ENCODE results near the gene MLN.
A peak's percentile ranks its signal among the peaks of the same experiment; 100 is the strongest.

Gene MLN

DNA sequence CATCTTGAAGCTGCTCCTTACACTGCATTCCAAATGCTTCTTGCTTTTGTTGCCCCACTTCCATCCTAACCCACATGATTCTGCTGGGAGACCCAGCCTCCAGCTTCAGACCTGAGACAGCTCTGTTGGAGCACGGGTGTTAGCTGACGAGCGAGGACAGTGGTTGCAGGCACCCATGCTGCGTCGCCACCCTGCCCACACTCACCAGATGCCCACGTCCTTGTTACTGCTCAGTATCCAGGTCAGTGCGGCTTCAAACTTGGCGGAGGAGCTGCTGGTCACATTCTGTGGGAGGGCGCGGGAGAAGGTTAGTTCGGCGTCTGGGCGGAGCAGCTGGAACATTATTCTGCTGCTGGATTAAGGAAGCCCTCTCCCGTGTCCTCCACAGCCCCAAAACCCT is 23.9 kb downstream of the MLN start:
- TF ChIP-seq, protein P1, sequence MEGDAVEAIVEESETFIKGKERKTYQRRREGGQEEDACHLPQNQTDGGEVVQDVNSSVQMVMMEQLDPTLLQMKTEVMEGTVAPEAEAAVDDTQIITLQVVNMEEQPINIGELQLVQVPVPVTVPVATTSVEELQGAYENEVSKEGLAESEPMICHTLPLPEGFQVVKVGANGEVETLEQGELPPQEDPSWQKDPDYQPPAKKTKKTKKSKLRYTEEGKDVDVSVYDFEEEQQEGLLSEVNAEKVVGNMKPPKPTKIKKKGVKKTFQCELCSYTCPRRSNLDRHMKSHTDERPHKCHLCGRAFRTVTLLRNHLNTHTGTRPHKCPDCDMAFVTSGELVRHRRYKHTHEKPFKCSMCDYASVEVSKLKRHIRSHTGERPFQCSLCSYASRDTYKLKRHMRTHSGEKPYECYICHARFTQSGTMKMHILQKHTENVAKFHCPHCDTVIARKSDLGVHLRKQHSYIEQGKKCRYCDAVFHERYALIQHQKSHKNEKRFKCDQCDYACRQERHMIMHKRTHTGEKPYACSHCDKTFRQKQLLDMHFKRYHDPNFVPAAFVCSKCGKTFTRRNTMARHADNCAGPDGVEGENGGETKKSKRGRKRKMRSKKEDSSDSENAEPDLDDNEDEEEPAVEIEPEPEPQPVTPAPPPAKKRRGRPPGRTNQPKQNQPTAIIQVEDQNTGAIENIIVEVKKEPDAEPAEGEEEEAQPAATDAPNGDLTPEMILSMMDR (IDR thresholded peaks at IDR 0.05; ENCODE audit: borderline replicate concordance, extremely low read depth, low read length, poor library complexity, severe bottlenecking), result no peak
- no peak for TF ChIP-seq EZH2 (IDR thresholded peaks at IDR 0.05; ENCODE audit: borderline replicate concordance, low read depth, low read length, severe bottlenecking)
- no peak overlapping the region for H3K4me3 ChIP-seq (ENCODE audit: low read depth in 1 of 2, low read length in 2 of 2)
- no peak for DNase-seq
- peaks cover 52% of the 10 kb centered on the region for H4K20me1 ChIP-seq (ENCODE audit: insufficient read depth, low read length)
- peaks cover 99% of the 10 kb centered on the region for H3K36me3 ChIP-seq (ENCODE audit: insufficient read depth, low read length)
- H3K9ac ChIP-seq (ENCODE audit: low read depth, low read length), result no peak overlapping the region
- no peak for ATAC-seq (ENCODE audit: insufficient read depth, low read depth)
- no peaks in the 10 kb centered on the region for H3K9me3 ChIP-seq (ENCODE audit: insufficient read depth, low read length, severe bottlenecking)
- no peak overlapping the region for H3K4me2 ChIP-seq (ENCODE audit: insufficient read depth, low read length)
- no peaks in the 10 kb centered on the region for H3K27me3 ChIP-seq (ENCODE audit: insufficient read depth, low read length, poor library complexity)
- H3K27ac ChIP-seq (ENCODE audit: low read length), result no peak overlapping the region
- H3K4me1 ChIP-seq (ENCODE audit: insufficient read depth, low read length), result no peaks in the 10 kb centered on the region
- peaks cover 14% of the 10 kb centered on the region for H3K79me2 ChIP-seq (ENCODE audit: insufficient read depth, low read length)
- H2AFZ ChIP-seq (ENCODE audit: low read depth, low read length), result no peak overlapping the region

DNA sequence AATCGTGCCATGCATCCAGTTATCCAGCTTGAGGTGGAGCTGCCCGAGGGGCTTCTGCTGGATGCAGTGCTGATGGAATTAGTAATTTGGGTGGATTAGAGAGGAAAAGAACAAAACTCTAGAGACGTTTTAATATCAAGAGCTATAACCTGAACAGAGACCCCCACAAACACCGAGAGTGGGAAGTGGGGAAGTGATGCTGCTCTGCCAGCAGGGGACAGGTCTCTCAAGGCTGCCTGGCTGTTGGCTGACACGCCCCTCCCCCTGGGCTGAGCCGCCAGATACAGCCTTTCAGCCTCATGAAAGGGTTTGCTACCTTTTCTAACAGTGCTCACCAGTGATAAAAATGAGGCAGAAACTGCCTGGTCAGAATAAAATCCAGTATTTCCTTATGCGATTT is 24.5 kb downstream of the MLN start:
- Histone ChIP-seq H3K36me3 (ENCODE audit: insufficient read depth, low read length) (peaks cover 100% of the 10 kb centered on the region), H3K4me3 (ENCODE audit: low read depth in 1 of 2, low read length in 2 of 2) (no peak overlapping the region), H3K27me3 (ENCODE audit: insufficient read depth, low read length, poor library complexity) (no peaks in the 10 kb centered on the region), H2AFZ (ENCODE audit: low read depth, low read length) (no peak overlapping the region), H3K9me3 (ENCODE audit: insufficient read depth, low read length, severe bottlenecking) (no peaks in the 10 kb centered on the region), H3K4me2 (ENCODE audit: insufficient read depth, low read length) (no peak overlapping the region), H4K20me1 (ENCODE audit: insufficient read depth, low read length) (peaks cover 47% of the 10 kb centered on the region), H3K27ac (ENCODE audit: low read length) (no peak overlapping the region), H3K79me2 (ENCODE audit: insufficient read depth, low read length) (peaks cover 9% of the 10 kb centered on the region), H3K4me1 (ENCODE audit: insufficient read depth, low read length) (no peaks in the 10 kb centered on the region), H3K9ac (ENCODE audit: low read depth, low read length) (no peak overlapping the region)
- no peak for ATAC-seq (ENCODE audit: insufficient read depth, low read depth)
- no peak for TF ChIP-seq EZH2 (IDR thresholded peaks at IDR 0.05; ENCODE audit: borderline replicate concordance, low read depth, low read length, severe bottlenecking)
- TF ChIP-seq, protein P1 (IDR thresholded peaks at IDR 0.05; ENCODE audit: borderline replicate concordance, extremely low read depth, low read length, poor library complexity, severe bottlenecking), result peak; percentile 22
- no peak for DNase-seq

DNA sequence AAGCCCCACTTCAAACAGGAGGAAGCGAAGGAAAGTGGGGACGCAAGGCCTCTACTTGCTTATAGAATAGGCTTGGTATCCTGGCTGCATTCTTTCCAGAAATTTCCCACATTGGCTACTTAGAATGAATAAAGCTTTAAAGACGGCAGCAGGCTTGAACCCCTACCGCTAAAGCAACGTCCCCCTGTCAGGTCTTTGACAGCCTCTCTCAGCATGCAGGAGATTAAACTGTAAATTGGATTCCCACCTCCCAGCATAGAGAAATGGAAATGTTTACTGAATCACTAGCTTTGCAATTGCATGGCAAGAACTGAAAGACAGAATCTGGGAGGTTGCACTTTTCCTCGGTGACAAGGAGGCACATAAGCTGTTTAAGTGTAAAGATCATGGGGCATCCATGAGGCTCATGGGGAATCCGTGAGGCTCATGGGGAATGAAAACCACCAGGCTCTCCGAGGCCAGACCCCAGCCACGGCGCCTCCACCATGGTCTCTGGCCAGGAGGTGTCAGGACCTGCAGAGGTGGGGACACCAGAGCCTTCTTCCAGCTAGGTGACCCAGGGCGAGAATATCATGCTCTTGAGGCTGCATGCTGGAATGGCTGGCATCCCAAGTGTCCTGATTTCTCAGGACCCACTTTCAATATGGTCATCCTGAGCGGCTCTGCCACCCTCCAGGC is 25.2 kb downstream of the MLN start:
- Histone ChIP-seq H3K4me3 (ENCODE audit: low read depth in 1 of 2, low read length in 2 of 2) (no peak overlapping the region), H3K9me3 (ENCODE audit: insufficient read depth, low read length, severe bottlenecking) (no peaks in the 10 kb centered on the region), H4K20me1 (ENCODE audit: insufficient read depth, low read length) (peaks cover 41% of the 10 kb centered on the region), H3K36me3 (ENCODE audit: insufficient read depth, low read length) (peaks cover 97% of the 10 kb centered on the region), H3K4me1 (ENCODE audit: insufficient read depth, low read length) (no peaks in the 10 kb centered on the region), H2AFZ (ENCODE audit: low read depth, low read length) (no peak overlapping the region), H3K4me2 (ENCODE audit: insufficient read depth, low read length) (no peak overlapping the region), H3K79me2 (ENCODE audit: insufficient read depth, low read length) (peaks cover 4% of the 10 kb centered on the region), H3K27ac (ENCODE audit: low read length) (no peak overlapping the region), H3K27me3 (ENCODE audit: insufficient read depth, low read length, poor library complexity) (no peaks in the 10 kb centered on the region), H3K9ac (ENCODE audit: low read depth, low read length) (no peak overlapping the region)
- no peak for TF ChIP-seq EZH2 (IDR thresholded peaks at IDR 0.05; ENCODE audit: borderline replicate concordance, low read depth, low read length, severe bottlenecking)
- TF ChIP-seq, protein P1 (IDR thresholded peaks at IDR 0.05; ENCODE audit: borderline replicate concordance, extremely low read depth, low read length, poor library complexity, severe bottlenecking), result no peak
- DNase-seq (no peak), ATAC-seq (ENCODE audit: insufficient read depth, low read depth) (no peak)

Measured in DND-41 (cell line).